HG03025 (cell line): ENCODE measurements around the gene CASP4.

ENCODE experiments used
- ATAC-seq: cut with Tn5 transposase; IDR thresholded peaks from one replicate; pipeline ENCODE4 v1.9.1; 2021; ENCODE audit warnings: mild to moderate bottlenecking, moderate library complexity; ENCODE audit not compliant: unreplicated experiment, low FRiP score

The CASP4 gene

GRCh38 chr11:104895634-104896033 lies 72.7 kb downstream of the CASP4 start:
- no peak for ATAC-seq

- no peak for ATAC-seq
Observed at GRCh38 chr11:104893876-104894275, 74.5 kb downstream of the CASP4 start.
